H1 (cell line): ENCODE results near the gene CUBN. TPM values are rescaled to one million over a fixed set of nuclear protein-coding genes. Genes with fewer than 3 reads are reported as not detected.

Experiments used
- ATF3 ChIP-seq: IDR thresholded peaks from 2 replicates; pipeline ENCODE4 v1.6.1; 2011; ENCODE audit warnings: low read depth, mild to moderate bottlenecking, low read length; ENCODE audit not compliant: insufficient read depth
- CHD2 ChIP-seq: IDR thresholded peaks from 2 replicates; pipeline ENCODE4 v1.6.1; 2012; ENCODE audit warnings: low read length, improper control_type of control experiment
- NANOG ChIP-seq: IDR thresholded peaks from 2 replicates; pipeline ENCODE4 v1.6.1; 2011; ENCODE audit warnings: low read length, low read depth, mild to moderate bottlenecking, inconsistent platforms; ENCODE audit not compliant: insufficient read depth, poor library complexity, severe bottlenecking
- SIRT6 ChIP-seq: IDR thresholded peaks from one replicate; pipeline ENCODE4 v1.7.1; 2012; ENCODE audit warnings: low read length, inconsistent platforms
- polyA plus RNA-seq, 7 experiments: library from polyadenylated mRNA; depleted of rRNA in 3 of 7; stranded (reverse) in 5 of 7; unstranded in 2 of 7; fragments of >200 nt in 5 of 7; fragments of 200-250 nt in 2 of 7; gene quantifications; 1 replicate in 5 of 7; 2 replicates in 1 of 7; 4 replicates in 1 of 7; pipeline versions ENCODE4 v1.2.1 to v1.2.3, GENCODE V29; 2011 to 2013; ENCODE audit warnings: missing spikeins in 2 of 7, mixed read lengths in 2 of 7
- total RNA-seq: library from RNA; stranded (reverse); fragmentation: NEBNext Ultra II Directional; extraction: Animal tissue kit (Norgen Biotek cat#: 25700); gene quantifications from 2 replicates; pipeline ENCODE4 v1.2.1, GENCODE V29; 2021

The CUBN gene
- total and polyA plus RNA-seq, 2 of the 8 experiments (the other 6 are each of a cell fraction or from before 2014, with no cell fraction given) = 0.04 to 0.08 TPM

- TF ChIP-seq CHD2 = no peak
- TF ChIP-seq NANOG = no peak
- no peak for TF ChIP-seq SIRT6
- no peak for TF ChIP-seq ATF3
Observed at GRCh38 chr10:16832351-16833080, 297.1 kb downstream of the CUBN start (continued).
